Body of pancreas (tissue), 4 donors: ENCODE data around the gene HOXC4. TPM values are rescaled to one million over a fixed set of nuclear protein-coding genes. Genes with fewer than 3 reads are reported as not detected.
"Not testable (repeated sequence)": the region's sequence is repeated elsewhere in the genome, so short reads cannot be mapped to it uniquely, and the experiment has no call there.

Source experiments
- ATAC-seq: fragments of 150-250 bp; one replicate; pipeline ENCODE4 v1.9.1; 2016
- DNase-seq, 4 donors: peaks; one replicate each; pipeline ENCODE4 v3.0.0-alpha.2; 2019
- H3K27ac ChIP-seq, 4 donors: fragments of 200-600 bp; sonication (generic); 1 replicate in 3 of 4; 2 replicates in 1 of 4; pipeline versions ENCODE4 v1.5.1 to v1.6.1; 2016 to 2019; ENCODE audit warnings: mild to moderate bottlenecking in 1 of 4, mixed read lengths in 1 of 4, moderate library complexity in 1 of 4
- H3K27me3 ChIP-seq, 2 donors: fragments of 200-600 bp; sonication (generic); one replicate each; pipeline ENCODE4 v1.6.0; 2016; ENCODE audit warnings: mild to moderate bottlenecking in 1 of 2
- H3K36me3 ChIP-seq, 2 donors: fragments of 200-600 bp; sonication (generic); replicated peaks in 1 of 2; 2 replicates each; pipeline ENCODE4 v1.5.1; 2016; ENCODE audit warnings: low read depth in 2 of 2; ENCODE audit not compliant: insufficient read depth in 1 of 2
- H3K4me1 ChIP-seq: fragments of 200-600 bp; sonication (generic); one replicate; pipeline ENCODE4 v1.6.0; 2016
- H3K4me3 ChIP-seq, 2 donors: fragments of 200-600 bp; sonication (generic); 1 replicate in 1 of 2; 2 replicates in 1 of 2; pipeline ENCODE4 v1.5.1; 2016 to 2019
- H3K9me3 ChIP-seq, 3 donors: fragments of 200-600 bp; sonication (generic); 1 replicate in 2 of 3; 2 replicates in 1 of 3; pipeline ENCODE4 v1.5.1; 2016
- POLR2A ChIP-seq, 3 donors: fragments of 450-650 bp; IDR thresholded peaks; one replicate each; pipeline ENCODE4 v1.6.1; 2016; ENCODE audit warnings: antibody characterized with exemption in 3 of 3, mild to moderate bottlenecking in 2 of 3
- WGBS, 2 donors: methylation state at CpG; one replicate each; pipeline ENCODE4 v1.1.5; 2017; 5-methylcytosine and 5-hydroxymethylcytosine counted together
- intact Hi-C: fragments of 100-400 bp; cut with DNase I; formaldehyde crosslinking; loops from one replicate; pipeline ENCODE4 v1.15.1; 2023
- total RNA-seq, 2 donors: library from RNA; depleted of rRNA; stranded (reverse); fragments of >200 nt; gene quantifications; one replicate each; pipeline ENCODE4 v1.1.0, GENCODE V29; 2016
- TF ChIP-seq, protein P1 (sequence below), 7 experiments: fragments of 450-650 bp in 4 of 7; fragments of 200-600 bp in 3 of 7; sonication (generic) in 3 of 7; IDR thresholded peaks; one replicate each; pipeline ENCODE4 v1.5.1; 2016 to 2019; ENCODE audit warnings: antibody characterized with exemption in 7 of 7

Gene HOXC4
- total RNA-seq, 2 donors from 2014 or later, result not detected

DNA sequence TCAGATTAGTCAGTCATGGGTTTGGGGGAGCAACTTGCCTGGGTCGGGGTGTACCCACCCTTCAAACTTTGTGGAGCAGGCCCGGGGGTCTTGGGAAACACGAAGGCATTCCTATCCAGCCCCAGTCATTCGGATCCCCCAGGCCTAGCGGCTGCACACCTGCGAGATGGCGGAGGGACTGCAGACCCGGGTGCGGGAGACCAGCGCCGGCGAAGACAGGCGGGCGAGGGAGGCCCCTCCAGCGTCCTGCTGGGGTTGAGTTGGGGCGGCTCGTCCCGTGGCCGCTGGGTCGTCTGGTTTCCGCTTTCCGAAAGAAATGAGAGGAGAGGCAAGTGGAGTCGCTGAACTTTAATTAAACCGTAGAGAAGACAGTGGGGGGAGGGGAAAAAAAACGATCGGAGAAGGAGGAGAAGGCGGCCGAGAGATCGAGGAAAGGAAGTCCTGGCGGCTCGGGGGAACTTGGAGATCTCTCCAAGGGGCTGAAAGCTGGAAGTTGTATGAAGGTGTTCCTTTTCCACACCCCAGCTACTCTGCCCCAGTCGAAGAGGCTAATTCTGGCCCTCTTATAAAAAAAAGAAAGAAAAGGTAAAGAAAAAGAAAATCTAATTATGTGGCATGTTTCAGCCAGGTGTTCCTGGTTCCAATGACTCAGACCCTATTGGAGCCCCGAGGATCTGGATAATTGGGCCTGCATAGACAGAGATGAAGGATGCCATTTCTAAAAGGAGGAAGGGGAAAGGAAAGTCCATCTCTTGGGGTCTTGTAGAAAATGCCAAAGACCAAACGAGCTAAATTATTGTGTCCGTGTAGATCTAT is 28.2 kb downstream of the HOXC4 start:
- H3K9me3 ChIP-seq, H3K4me3 ChIP-seq, ATAC-seq, intact Hi-C loops, DNase-seq, H3K27ac ChIP-seq, H3K36me3 ChIP-seq, H3K27me3 ChIP-seq, H3K4me1 ChIP-seq: not testable (repeated sequence)
- WGBS, 2 donors, result 45 to 76% methylated on average over 23 to 29 of the region's 35 CpGs

DNA sequence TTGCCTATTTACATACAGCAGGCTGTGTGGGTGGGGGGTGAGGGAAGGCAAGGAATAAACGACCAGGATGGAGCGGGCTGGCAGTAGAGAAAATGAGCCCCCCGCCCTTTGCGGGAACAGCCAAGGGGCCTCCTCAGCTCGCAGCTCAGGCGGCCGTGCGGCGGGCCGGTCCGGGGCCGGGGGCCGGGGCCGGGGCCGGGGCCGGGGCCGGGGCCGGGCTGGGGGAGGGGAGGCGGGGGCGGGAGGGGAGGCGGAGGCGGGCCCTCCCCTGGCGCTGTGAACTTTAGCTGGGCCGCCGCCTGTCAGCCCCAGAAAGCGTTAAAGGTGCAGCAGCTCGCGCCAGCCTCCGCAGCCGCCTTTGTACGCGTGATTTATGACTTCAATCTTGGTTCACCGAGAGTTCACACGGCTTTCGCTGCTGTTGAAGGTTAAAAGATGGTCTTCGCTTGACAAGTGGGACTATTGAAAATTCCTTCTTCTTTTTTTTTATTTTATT is 28.8 kb downstream of the HOXC4 start:
- intact Hi-C loops, result no loop called here
- DNase-seq, result peak in 3 of 4 donors; percentile 6 to 46 (median 16)
- no peak overlapping the region for H3K4me3 ChIP-seq

DNA sequence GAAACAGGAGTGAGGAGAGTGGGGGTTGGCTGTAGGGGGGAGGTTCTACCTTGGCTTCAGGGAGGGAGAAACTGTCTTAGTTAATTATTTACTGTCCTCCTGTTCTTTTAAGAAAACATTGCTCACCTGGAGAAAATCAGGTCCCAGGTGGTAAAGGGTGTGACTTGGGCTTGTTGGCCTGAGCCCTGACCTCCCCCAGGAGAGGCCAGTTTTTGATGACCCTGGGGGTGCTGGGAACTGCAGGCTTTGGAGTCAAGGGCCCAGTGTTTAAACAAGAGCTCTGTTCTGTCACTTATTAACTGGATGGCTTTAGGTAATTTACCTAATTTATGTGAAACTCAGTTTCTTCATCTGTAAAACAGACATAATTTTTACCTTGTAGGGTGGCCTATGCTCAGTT is 34.4 kb downstream of the HOXC4 start:
- H3K9me3 ChIP-seq, H3K36me3 ChIP-seq, ATAC-seq, H3K27me3 ChIP-seq, H3K4me3 ChIP-seq, H3K27ac ChIP-seq, intact Hi-C loops: not testable (repeated sequence)
- peak; percentile 21 to 60 (median 54) for DNase-seq
- peaks cover 16% of the 10 kb centered on the region for H3K4me1 ChIP-seq

More for the DNA sequence above, 28.8 kb downstream of the HOXC4 start:
- TF ChIP-seq, protein P1, sequence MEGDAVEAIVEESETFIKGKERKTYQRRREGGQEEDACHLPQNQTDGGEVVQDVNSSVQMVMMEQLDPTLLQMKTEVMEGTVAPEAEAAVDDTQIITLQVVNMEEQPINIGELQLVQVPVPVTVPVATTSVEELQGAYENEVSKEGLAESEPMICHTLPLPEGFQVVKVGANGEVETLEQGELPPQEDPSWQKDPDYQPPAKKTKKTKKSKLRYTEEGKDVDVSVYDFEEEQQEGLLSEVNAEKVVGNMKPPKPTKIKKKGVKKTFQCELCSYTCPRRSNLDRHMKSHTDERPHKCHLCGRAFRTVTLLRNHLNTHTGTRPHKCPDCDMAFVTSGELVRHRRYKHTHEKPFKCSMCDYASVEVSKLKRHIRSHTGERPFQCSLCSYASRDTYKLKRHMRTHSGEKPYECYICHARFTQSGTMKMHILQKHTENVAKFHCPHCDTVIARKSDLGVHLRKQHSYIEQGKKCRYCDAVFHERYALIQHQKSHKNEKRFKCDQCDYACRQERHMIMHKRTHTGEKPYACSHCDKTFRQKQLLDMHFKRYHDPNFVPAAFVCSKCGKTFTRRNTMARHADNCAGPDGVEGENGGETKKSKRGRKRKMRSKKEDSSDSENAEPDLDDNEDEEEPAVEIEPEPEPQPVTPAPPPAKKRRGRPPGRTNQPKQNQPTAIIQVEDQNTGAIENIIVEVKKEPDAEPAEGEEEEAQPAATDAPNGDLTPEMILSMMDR (IDR thresholded peaks at IDR 0.05), result no peak
- no peak for TF ChIP-seq POLR2A (IDR thresholded peaks at IDR 0.05)
- WGBS, 2 donors, result 6% methylated on average over 11 to 22 of the region's 36 CpGs
- no peak for ATAC-seq
- no peaks in the 10 kb centered on the region for H3K9me3 ChIP-seq
- H3K36me3 ChIP-seq, result no peaks in the 10 kb centered on the region
- H3K27me3 ChIP-seq, result no peaks in the 10 kb centered on the region
- peaks cover 2% of the 10 kb centered on the region for H3K4me1 ChIP-seq
- no peak overlapping the region for H3K27ac ChIP-seq

DNA sequence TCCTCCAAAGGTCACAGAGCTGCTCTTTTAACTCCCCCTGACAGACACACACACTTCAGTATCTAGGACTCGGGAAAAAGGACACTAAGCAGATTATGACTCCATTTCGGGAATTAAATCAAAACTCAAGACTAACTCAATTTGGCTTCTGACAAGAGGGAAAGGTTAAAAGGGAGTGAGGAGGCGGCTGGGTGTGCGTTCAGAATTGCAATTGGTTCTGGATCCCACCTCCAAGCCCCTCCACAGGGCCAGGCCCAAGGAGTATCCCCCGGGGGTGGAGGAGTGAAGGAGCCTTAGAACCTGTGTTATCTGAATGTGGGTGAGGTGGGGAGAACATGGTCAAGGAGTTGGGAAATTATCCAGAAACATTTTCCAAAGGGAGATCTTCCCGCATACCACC is 35.8 kb downstream of the HOXC4 start:
- H3K4me1 ChIP-seq, result peaks cover 16% of the 10 kb centered on the region
- intact Hi-C loops, H3K9me3 ChIP-seq, H3K27me3 ChIP-seq, H3K36me3 ChIP-seq, DNase-seq, H3K27ac ChIP-seq, ATAC-seq, H3K4me3 ChIP-seq: not testable (repeated sequence)
- 90 to 95% methylated on average over 6 of the region's 6 CpGs for WGBS, 2 donors

DNA sequence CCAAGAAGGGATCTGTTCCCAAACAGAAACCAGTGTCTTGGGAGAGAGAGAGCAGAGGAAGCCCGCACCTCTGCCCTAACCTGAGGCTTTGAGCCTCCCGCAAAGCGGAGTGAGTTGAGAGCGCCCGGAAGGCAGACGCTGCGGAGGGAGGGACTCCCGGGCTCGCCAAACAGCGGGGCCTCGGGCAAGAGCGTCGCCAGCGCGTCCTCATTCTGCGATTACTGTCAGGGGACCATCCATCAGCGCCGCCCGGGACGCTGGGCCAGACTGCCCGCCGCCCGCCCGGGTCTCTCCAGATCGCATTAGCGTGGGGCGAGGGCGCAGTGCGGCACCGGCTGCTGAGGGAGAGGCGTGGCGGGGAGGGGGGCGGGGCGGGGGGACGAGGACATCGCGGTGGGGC is 36.7 kb downstream of the HOXC4 start:
- DNase-seq, H3K9me3 ChIP-seq, H3K4me3 ChIP-seq, ATAC-seq, intact Hi-C loops, H3K27ac ChIP-seq, H3K36me3 ChIP-seq, H3K27me3 ChIP-seq: not testable (repeated sequence)
- peaks cover 16% of the 10 kb centered on the region for H3K4me1 ChIP-seq
- WGBS, 2 donors, result 0 to 22% methylated on average over 4 to 13 of the region's 37 CpGs

DNA sequence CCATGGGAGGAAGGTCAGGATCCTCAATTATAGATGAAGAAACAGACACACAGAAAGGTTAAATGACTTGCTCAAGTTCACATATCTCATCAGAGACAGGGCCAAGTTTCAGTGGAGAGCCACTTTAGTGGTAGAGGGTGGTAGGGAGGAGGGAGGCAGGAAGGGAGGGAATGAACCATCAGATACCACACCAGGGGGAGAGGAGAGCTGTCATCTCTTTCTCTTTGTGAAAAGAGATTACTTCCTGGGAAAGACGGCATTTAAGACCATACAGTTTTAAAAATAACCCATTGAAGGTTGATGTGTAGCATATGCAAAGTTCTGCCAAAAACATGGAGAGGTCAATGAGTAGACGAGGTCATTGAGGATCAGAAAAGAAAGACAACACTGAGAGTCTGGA is 39.3 kb downstream of the HOXC4 start:
- 52 to 63% methylated on average over 2 of the region's 2 CpGs for WGBS, 2 donors
- intact Hi-C loops, ATAC-seq, DNase-seq, H3K4me3 ChIP-seq, H3K4me1 ChIP-seq, H3K27me3 ChIP-seq, H3K27ac ChIP-seq, H3K9me3 ChIP-seq, H3K36me3 ChIP-seq: not testable (repeated sequence)

DNA sequence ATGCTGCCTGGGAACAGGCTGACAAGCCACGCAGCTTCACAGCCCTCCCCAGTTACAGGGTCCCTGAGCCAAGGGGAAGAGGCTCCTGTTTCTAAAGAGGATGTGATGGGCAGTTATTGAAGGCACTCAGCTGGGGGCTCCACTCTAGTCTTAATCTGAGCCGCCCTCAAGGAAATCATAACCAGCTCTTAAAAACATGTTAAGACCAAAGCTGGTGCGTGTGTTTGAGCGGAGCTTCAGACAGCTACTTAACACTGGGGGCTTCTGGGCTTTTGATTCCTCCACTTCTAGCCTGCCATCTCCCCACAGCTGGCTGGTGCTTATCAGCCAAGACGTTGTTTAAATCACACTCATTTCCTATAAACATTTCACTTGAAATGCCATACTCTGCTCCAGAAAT is 42.3 kb downstream of the HOXC4 start:
- ATAC-seq, H3K27me3 ChIP-seq, intact Hi-C loops, H3K4me1 ChIP-seq, H3K36me3 ChIP-seq, DNase-seq, H3K4me3 ChIP-seq, H3K27ac ChIP-seq, H3K9me3 ChIP-seq: not testable (repeated sequence)
- WGBS, 2 donors, result 74% methylated on average over 5 of the region's 5 CpGs

DNA sequence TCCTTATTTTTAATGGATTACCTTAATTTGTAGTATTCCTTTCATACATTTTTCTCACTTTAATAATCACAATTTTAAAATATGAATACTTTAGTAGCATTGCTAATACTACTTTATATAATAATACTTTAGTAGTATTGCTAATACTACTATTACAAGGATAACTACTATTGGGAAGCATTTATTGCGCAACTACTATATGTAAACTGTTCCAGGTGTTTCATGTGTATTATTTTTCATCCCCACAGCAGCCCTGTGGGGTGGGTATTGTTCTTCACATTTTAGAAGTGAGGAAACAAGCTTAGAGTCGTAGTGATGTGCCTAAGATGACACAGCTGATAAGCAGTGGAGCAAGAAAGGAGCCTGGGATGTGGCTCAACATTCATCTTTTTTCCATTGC is 45.0 kb downstream of the HOXC4 start:
- H3K4me1 ChIP-seq, ATAC-seq, H3K36me3 ChIP-seq, DNase-seq, H3K4me3 ChIP-seq, intact Hi-C loops, H3K9me3 ChIP-seq, H3K27ac ChIP-seq, H3K27me3 ChIP-seq: not testable (repeated sequence)
- whole genome bisulfite sequencing, 2 donors, result 93 to 94% methylated on average over 2 of the region's 2 CpGs

DNA sequence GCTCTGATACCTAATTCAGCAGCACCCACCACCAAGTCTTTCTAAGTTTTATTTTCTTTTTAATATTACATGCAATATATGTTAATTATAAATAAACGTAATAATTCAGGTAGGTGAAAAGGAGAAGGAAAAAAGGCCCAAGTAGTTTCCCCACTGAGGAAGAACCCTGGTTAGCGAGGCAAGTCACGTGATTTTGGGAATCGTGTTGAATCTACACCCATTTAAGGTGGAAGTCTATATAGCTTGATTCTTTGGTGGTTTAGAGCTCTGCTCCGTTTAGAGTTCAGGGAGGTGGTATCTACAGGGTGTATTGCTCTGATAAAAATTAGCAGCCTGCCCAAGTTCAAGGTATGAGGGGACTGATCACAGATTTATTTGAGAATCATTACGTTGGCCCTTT is 47.0 kb downstream of the HOXC4 start:
- H3K4me3 ChIP-seq, intact Hi-C loops, H3K27me3 ChIP-seq, ATAC-seq, H3K9me3 ChIP-seq, H3K4me1 ChIP-seq, H3K36me3 ChIP-seq, DNase-seq, H3K27ac ChIP-seq: not testable (repeated sequence)
- WGBS, 2 donors, result 81 to 88% methylated on average over 6 of the region's 6 CpGs

DNA sequence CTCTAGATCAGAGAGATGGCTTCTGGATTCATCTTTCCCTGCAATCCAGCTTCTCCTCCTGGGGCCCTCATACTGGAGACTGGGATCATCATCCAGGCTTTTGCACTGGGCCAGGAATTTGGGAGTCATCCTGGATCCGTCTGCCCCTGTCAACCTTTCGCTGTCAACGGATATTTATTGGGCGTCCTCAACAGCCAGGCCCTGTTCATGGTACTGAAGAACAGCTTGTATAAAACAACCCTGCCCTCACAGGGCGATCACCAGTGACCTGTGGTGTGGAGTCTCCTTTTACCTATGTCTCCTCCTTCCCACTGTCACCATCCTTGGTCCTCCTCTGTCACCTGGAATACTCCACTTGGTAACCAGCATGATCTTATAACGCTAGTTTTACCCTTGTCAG is 48.6 kb downstream of the HOXC4 start:
- H3K36me3 ChIP-seq, H3K4me3 ChIP-seq, DNase-seq, intact Hi-C loops, H3K9me3 ChIP-seq, H3K4me1 ChIP-seq, H3K27me3 ChIP-seq, ATAC-seq, H3K27ac ChIP-seq: not testable (repeated sequence)
- WGBS, 2 donors, result 57 to 77% methylated on average over 6 of the region's 6 CpGs

DNA sequence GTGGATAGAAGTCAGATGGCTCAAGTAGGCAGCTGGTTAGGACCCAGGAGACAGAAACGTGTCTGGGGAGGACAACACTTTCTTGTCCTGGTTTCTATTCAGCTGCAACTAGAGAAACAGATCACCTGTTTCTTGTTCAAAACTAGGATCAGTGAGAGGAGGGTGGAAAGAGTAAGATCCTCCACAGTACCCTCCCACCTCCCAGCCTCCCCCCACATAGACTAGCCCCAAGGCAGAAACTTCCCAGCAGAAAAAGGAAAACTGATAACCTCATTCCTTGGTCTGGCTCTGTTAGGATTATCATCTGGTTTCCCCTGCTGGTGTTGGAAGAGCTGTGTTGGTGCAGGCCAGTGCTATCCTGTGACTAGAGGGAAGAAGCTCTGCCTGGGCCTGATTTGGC is 50.2 kb downstream of the HOXC4 start:
- H3K4me1 ChIP-seq, DNase-seq, H3K27ac ChIP-seq, H3K9me3 ChIP-seq, ATAC-seq, H3K27me3 ChIP-seq, intact Hi-C loops, H3K36me3 ChIP-seq, H3K4me3 ChIP-seq: not testable (repeated sequence)
- 45 to 63% methylated on average over 1 of the region's 1 CpG for WGBS, 2 donors
